NB4 (cell line): ENCODE results near the gene CDH13.

Source experiments
- DNase-seq: peaks from one replicate; pipeline ENCODE4 v3.0.0; 2010; ENCODE audit warnings: low read depth
- H3K4me3 ChIP-seq: one replicate; pipeline ENCODE4 v1.5.1; 2011; ENCODE audit warnings: mild to moderate bottlenecking, low read depth, low read length, moderate library complexity
- MYC ChIP-seq: IDR thresholded peaks from 2 replicates; pipeline ENCODE4 v1.6.1; 2011; ENCODE audit warnings: low read depth, low read length
- POLR2A ChIP-seq: IDR thresholded peaks from 2 replicates; pipeline ENCODE4 v1.6.1; 2011; ENCODE audit warnings: mild to moderate bottlenecking; ENCODE audit not compliant: insufficient read length; ENCODE audit errors: extremely low read depth
- TF ChIP-seq, protein P1 (sequence below): IDR thresholded peaks from 2 replicates; pipeline ENCODE4 v1.6.1; 2011; ENCODE audit warnings: low read depth, low read length
- TF ChIP-seq, protein P2 (sequence below): IDR thresholded peaks from one replicate; pipeline ENCODE4 v1.5.1; 2012; ENCODE audit warnings: low read depth, low read length

Gene CDH13

DNA sequence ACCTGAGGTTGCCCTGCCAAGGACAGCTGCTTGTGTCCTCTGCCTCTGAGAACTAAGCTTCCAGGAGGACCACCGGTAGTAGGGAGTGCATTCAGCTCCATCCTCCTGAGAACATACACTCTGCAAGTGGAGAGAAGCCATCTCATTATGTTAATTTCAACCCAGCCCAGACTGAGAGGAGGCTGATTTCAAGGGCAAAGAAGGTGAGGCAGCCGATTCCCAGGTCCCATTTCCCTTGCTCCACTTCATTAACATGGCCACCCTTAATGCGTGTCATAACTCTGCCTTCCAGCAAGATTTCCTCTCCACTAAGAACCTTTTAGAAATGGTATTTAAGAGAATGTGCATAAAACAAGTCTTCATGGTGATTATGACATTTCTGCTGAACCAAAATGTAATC, 72.5 kb downstream of the CDH13 start:
- DNase-seq = no peak
- no peak overlapping the region for H3K4me3 ChIP-seq
- TF ChIP-seq MYC (no peak), POLR2A (no peak)
- TF ChIP-seq, protein P1, sequence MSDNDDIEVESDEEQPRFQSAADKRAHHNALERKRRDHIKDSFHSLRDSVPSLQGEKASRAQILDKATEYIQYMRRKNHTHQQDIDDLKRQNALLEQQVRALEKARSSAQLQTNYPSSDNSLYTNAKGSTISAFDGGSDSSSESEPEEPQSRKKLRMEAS = no peak
- TF ChIP-seq, protein P2, sequence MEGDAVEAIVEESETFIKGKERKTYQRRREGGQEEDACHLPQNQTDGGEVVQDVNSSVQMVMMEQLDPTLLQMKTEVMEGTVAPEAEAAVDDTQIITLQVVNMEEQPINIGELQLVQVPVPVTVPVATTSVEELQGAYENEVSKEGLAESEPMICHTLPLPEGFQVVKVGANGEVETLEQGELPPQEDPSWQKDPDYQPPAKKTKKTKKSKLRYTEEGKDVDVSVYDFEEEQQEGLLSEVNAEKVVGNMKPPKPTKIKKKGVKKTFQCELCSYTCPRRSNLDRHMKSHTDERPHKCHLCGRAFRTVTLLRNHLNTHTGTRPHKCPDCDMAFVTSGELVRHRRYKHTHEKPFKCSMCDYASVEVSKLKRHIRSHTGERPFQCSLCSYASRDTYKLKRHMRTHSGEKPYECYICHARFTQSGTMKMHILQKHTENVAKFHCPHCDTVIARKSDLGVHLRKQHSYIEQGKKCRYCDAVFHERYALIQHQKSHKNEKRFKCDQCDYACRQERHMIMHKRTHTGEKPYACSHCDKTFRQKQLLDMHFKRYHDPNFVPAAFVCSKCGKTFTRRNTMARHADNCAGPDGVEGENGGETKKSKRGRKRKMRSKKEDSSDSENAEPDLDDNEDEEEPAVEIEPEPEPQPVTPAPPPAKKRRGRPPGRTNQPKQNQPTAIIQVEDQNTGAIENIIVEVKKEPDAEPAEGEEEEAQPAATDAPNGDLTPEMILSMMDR = no peak

DNA sequence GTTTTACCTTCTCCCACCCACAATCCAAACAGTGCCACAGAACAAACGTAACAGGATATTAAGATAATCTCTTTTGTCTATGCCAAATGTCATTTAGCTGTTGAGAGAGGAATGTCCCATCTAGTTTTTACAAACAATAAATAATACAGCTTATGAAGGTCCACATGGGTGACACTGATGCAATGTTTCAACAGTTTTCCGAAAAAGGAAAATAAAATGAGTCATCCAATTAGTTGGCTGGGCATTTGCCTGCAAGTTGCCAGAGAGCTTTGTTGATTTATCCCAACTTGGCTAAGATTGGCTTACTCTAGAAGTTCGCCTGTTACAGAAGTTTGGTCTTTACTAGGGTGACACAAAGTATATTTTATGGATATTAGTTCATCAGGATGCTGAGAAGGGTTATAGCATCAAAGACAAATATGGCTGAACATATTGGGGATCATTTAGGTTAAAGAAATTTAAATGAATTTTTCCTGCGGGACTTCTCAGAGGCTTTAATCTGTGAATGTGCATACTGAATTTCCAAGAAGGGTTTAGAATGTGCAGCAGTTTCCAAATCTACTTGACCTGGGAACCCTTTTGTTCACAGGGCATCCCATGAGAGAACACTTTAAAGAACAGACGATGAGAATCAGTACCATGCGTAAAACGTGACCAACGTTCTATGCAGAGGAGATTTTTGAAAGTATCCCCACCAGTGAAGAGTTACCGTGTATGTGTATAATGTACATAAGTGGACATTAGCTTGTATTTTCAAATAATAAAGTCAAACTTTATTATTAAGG, 73.1 kb downstream of the CDH13 start:
- DNase-seq = peak; percentile 6
- TF ChIP-seq POLR2A (no peak), MYC (no peak)
- TF ChIP-seq, protein P1 = no peak
- TF ChIP-seq, protein P2 = no peak
- H3K4me3 ChIP-seq = no peak overlapping the region

DNA sequence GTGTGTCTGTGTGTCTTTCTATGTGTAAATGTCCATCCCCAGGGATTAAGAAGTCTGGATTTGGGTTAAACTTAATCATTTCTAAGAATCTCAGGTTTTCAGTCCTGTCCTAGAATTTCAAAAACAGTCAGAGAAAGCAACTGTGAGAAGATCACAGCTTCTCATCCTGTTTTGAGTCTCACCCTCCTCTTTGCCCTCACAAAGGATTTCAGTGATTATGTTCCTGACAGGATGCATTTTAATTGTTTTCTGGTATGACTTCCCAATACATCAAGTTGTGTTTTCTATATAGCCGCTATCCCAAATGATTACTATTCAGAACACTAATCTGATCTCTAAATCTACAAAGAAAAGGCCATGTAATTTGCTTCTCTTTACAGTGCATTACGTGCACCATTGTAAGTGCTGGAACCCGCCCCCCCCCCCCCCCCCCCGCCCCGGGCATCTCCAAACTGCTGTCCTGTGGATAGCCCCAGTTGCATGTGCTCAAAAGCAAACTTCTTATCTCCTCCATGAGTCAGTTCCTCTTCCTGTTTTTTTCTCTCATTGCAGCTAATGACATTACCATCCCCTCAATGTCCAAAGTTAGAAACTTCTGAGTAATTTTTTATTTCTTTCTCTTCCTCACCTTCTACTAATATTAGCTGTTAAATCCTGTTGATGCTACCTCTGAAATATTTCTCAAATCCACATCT, 73.9 kb downstream of the CDH13 start:
- DNase-seq = peak; percentile 42

DNA sequence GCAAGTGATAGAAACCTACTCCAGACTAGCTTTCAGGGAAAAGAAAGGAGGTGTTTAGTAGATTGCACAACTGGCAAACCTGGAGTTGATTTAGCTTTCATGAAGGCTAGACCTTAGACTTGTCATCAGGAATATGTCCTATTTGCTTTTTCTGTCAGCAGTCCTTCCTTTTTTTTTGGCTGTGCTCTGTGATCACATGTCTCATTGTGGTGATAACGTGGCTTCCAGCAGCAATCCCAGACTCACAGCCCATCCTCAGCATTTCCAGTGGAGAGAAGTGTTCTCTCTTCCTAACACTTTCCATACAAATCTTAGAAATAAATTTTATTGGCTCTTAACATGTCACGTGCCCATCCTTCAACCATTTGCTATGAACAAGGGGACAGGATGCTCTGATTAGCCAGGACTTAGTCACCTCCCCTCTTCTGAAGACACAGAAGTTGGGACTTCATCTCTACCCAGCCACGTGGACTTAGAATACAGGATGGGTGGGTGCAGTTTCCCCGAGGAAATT, 74.7 kb downstream of the CDH13 start:
- no peak overlapping the region for H3K4me3 ChIP-seq
- no peak for TF ChIP-seq POLR2A
- DNase-seq = no peak

More for the DNA sequence above, 73.9 kb downstream of the CDH13 start:
- TF ChIP-seq, protein P2 = no peak
- TF ChIP-seq, protein P1 = 0 out of 2 replicates have a peak, but pooled peaks have one; percentile 10
- H3K4me3 ChIP-seq = no peak overlapping the region

DNA sequence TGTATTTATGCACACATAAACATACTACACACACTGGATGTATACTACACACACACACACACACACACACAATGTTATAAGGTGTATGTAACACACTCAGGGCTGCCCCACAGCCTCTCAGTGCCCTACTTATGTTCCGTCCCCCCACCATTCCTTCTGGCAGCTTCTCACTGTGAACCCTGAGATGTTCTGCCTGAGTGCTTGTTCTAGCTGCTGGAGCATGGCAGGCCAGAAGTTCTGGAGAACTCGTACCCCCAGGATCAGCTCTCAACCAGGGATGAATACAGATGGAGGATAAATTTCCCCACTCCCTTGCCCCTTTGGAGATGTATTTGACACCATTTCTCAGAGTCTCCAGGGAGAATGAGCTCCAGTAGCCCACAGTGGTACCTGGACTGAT, 76.4 kb downstream of the CDH13 start:
- no peak overlapping the region for H3K4me3 ChIP-seq
- TF ChIP-seq POLR2A (no peak), MYC (no peak)
- TF ChIP-seq, protein P1 = no peak
- DNase-seq = no peak

DNA sequence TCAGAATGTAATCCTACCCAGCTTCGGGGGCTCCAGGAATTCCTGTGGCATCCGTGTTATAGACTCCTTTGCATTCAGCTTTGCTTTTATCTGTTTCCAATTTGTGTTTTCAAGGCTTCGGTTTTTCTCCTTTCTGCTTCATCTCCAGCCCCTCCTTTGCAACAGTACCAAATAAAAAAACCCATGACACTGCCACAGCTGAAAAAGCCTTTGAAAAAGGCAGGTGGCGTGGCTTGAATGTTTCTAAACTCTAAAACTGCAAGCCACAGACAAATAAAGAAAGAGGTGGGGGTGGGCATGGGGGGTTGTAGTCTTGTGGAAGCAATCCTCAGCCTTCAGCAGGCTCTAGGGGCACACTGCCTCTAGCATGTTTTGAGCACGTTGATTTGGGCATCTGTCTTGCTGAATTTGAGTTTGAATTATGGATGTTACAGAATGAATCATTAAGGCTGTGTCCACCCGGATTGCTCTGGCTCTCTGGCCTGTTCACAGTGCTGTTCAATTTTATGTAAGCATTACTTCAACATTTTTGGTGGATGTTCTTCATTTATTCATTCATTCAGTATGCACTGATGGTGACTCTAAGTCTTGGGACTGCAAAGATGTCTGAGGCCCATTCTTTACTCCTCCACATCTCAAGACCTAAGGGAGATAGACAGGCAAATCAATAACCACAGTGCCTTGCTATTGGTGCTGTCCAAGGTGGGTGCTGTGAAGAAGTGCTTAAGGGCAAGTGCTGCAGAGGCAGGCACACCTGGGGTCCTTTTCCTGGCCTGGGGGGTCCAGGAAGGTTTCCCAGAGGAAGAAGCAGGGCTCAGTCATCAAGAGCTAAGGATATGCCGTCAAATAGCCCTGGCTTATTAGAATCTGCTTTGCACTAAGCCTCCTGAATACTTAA, 77.4 kb downstream of the CDH13 start:
- no peak overlapping the region for H3K4me3 ChIP-seq
- DNase-seq = no peak
- TF ChIP-seq, protein P2 = no peak
- no peak for TF ChIP-seq POLR2A
- TF ChIP-seq MYC = no peak
- TF ChIP-seq, protein P1 = no peak
